ENCODE data around the gene ZSWIM6. TPM values are rescaled to one million over a fixed set of nuclear protein-coding genes. Genes with fewer than 3 reads are reported as not detected.
"Not testable (repeated sequence)": the region's sequence is repeated elsewhere in the genome, so short reads cannot be mapped to it uniquely, and the experiment has no call there.

The ZSWIM6 gene
- total RNA-seq, 2 donors from 2014 or later: 3.2 to 4.9 TPM

DNA sequence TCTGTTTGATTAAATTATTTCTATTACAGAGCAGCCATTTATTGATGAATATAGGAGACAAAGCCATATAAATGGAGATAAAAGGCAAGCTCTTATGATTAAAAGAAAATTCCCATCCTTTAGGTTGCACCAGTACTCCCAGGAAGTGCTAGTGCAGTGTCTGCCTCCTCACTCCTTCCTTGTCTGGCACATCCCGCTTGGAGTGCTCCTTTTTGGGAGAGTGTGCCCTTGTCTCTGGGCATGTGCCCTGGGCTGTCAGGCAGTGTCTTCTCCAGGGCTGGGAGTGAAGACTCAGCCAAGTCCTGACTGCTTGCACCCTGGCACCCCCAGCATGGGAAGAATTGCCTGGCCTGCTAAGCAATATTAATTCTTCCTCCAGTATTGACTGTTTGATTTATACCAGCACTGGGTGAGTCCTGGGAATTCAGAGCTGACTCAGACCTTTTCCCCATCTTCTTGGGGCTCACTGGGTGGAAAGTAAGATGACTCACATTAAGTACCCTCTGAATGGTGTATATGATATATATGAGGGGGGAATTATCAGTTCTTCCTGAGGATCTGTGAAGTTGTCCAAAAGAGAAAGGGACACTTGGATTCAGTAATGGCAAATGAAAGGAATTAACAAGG is 62.1 kb downstream of the ZSWIM6 start:
- Mint-ChIP-seq H3K27ac (no peak overlapping the region), H3K4me3 (no peak overlapping the region), H3K4me1 (peaks cover 11% of the 10 kb centered on the region), H3K9me3 (no peaks in the 10 kb centered on the region), H3K27me3 (no peaks in the 10 kb centered on the region), H3K36me3 (ENCODE audit: low read depth) (peaks cover 8% of the 10 kb centered on the region)
- ATAC-seq (replicated peaks): no peak

DNA sequence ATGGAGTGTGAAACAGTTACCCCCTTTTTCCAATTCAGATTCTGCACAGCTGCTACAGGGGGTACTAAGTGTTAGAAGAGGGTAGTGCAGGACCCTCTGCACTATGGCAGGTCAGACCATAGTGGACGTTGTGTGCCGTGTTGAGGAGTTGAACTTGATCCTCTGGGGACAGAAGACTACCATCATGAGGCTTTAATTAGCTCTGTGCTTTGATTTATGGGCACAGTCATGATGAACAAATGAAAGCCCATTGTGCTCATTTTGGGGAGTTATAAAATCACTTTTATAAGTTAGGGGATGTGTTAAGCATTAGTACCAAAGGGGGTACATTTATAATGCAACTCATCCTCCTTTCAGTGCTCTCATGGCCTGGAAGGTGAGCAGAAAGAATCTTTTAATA is 62.7 kb downstream of the ZSWIM6 start:
- Mint-ChIP-seq H3K9me3 (no peaks in the 10 kb centered on the region), H3K4me3 (no peak overlapping the region), H3K4me1 (peaks cover 11% of the 10 kb centered on the region), H3K36me3 (ENCODE audit: low read depth) (peaks cover 8% of the 10 kb centered on the region), H3K27me3 (no peaks in the 10 kb centered on the region), H3K27ac (no peak overlapping the region)
- ATAC-seq (replicated peaks): no peak

DNA sequence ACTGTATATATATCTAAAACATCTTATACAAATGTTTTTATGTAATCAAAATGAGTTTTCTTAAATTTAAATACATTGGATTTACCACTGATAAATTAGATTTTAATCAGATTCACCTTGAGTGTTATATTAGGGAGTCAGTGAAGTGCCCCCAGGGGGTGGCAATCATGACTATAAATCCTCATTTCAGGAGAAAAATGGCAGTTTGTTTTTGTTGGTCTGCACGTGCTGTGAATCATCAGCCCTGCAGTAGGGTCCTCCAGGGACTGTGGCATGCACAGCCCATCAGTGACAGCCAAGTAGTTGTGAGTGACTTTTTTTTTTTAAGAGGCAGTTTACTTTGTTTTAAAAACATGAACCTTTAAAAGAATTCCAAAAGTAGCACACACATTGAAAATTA is 65.2 kb downstream of the ZSWIM6 start:
- Mint-ChIP-seq H3K36me3 (ENCODE audit: low read depth) (no peaks in the 10 kb centered on the region), H3K27me3 (no peaks in the 10 kb centered on the region), H3K27ac (no peak overlapping the region), H3K4me3 (no peak overlapping the region), H3K9me3 (no peaks in the 10 kb centered on the region), H3K4me1 (peaks cover 19% of the 10 kb centered on the region)
- no peak for ATAC-seq (replicated peaks)

DNA sequence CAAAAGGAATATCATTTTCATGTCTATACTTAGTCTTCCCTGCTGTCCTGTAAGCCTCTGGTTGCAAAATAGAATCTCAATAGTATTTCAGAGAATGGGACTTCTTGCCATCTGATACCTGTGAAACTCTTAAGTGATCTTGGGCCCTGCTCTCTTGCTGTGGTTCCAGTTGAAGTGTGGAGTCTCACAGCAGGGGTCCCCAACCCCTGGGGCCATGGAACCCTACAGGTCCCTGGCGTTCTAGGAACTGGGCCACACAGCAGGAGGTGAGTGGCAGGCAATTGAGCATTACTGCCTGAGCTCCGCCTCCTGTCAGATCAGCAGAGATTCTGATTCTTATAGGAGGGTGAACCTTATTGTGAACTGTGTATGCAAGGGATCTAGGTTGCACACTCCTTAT is 65.9 kb downstream of the ZSWIM6 start:
- Mint-ChIP-seq H3K27me3 (no peaks in the 10 kb centered on the region), H3K36me3 (ENCODE audit: low read depth) (no peaks in the 10 kb centered on the region), H3K4me1 (peaks cover 25% of the 10 kb centered on the region), H3K27ac (no peak overlapping the region), H3K4me3 (no peak overlapping the region), H3K9me3 (no peaks in the 10 kb centered on the region)
- no peak for ATAC-seq (replicated peaks)

DNA sequence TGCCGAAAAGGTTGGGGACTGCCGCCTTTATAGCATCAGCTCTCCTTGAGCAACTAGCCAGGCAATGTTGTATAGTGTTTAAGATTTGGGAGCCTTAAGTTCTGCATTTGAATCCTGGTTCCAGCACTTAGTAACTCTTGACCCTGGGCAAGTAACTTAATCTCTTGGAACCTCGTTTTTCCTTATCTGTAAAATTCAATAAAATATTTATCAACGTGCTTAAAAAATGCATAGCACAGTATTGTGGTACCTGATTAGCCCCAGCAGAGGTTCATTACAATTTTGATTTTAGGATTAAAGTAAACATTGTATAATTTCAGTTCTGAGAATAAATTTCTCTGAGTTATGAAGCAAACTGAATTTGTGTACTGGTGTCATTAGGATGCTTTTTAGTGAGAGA is 66.4 kb downstream of the ZSWIM6 start:
- Mint-ChIP-seq H3K27me3 (no peaks in the 10 kb centered on the region), H3K27ac (no peak overlapping the region)
- ATAC-seq (replicated peaks): no peak

DNA sequence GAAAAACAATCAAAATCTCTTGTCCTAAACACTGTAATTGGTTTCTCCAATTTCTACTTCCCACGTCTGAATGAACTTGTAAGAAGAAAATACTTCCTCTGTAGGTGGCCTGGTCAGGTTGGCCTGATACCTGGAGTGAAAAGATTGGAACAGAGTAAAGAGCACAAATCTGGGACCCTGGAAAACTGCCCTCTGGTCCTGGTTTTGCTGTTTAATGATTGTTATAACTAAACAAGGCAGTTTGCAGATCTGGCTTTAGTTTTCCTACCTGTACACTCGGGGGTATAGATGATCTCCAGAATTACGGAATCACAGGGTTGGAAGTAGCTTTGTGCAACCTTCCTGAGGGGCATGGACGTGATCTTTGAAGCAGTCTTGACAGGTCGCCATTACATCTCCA is 67.6 kb downstream of the ZSWIM6 start:
- Mint-ChIP-seq H3K27me3 (no peaks in the 10 kb centered on the region), H3K36me3 (ENCODE audit: low read depth) (no peaks in the 10 kb centered on the region), H3K9me3 (no peaks in the 10 kb centered on the region), H3K27ac (no peak overlapping the region), H3K4me1 (peaks cover 21% of the 10 kb centered on the region), H3K4me3 (no peak overlapping the region)
- ATAC-seq (replicated peaks): no peak

More for the DNA sequence above, 66.4 kb downstream of the ZSWIM6 start:
- Mint-ChIP-seq H3K4me1 (peaks cover 26% of the 10 kb centered on the region), H3K4me3 (no peak overlapping the region), H3K9me3 (no peaks in the 10 kb centered on the region), H3K36me3 (ENCODE audit: low read depth) (no peaks in the 10 kb centered on the region)

DNA sequence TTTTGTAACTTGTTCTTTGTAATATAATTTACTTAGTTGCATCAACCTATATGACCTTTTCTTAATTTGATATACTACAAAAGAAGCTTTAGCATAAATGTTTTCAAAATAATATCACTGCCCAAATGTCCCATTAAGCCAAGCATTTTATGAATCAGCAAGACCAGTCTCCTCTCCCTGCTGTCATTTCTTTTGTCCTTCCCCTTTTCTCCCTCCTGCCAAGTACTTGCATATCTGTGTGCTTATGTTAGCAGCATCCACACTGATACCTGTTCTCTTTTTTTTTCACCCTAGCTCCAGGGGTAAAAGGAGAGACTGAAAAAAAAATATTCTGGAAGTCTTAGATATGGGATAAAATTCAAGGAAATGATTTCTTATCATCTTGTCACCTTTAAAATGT is 69.7 kb downstream of the ZSWIM6 start:
- H3K27ac Mint-ChIP-seq: no peak overlapping the region
- no peak overlapping the region for H3K4me3 Mint-ChIP-seq
- no peaks in the 10 kb centered on the region for H3K27me3 Mint-ChIP-seq
- peaks cover 21% of the 10 kb centered on the region for H3K4me1 Mint-ChIP-seq
- no peak for ATAC-seq (replicated peaks)
- no peaks in the 10 kb centered on the region for H3K36me3 Mint-ChIP-seq (ENCODE audit: low read depth)
- H3K9me3 Mint-ChIP-seq: no peaks in the 10 kb centered on the region

DNA sequence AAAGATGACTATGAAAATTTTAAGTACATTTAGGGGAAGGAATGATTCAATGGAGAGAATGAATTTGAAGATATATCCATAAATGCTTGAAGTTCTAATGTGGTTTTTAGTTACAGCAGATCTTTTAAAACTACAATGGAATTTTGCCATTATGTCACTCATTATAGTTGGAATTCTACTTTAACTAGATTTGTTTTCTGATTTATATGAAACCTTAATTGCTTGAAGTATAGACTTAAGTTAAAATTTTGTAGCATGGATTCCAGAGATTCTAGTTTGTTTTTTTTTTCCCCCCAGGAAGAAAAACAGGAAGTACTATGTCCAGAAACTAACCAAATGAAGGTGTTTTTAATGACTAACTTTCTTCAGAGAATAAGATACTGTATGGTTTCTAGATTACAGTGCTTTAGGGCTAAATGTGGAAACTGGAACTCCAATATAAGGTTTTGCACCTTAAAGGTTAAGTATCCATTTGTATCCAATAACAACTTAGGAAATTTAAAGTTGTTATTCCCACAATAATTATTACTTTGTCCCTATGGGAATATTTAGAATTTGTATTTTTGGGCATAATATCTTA is 70.3 kb downstream of the ZSWIM6 start:
- Mint-ChIP-seq H3K27ac (no peak overlapping the region), H3K27me3 (no peaks in the 10 kb centered on the region), H3K9me3 (no peaks in the 10 kb centered on the region), H3K36me3 (ENCODE audit: low read depth) (no peaks in the 10 kb centered on the region), H3K4me1 (peaks cover 21% of the 10 kb centered on the region), H3K4me3 (no peak overlapping the region)
- peak; percentile 57 for ATAC-seq (replicated peaks)

DNA sequence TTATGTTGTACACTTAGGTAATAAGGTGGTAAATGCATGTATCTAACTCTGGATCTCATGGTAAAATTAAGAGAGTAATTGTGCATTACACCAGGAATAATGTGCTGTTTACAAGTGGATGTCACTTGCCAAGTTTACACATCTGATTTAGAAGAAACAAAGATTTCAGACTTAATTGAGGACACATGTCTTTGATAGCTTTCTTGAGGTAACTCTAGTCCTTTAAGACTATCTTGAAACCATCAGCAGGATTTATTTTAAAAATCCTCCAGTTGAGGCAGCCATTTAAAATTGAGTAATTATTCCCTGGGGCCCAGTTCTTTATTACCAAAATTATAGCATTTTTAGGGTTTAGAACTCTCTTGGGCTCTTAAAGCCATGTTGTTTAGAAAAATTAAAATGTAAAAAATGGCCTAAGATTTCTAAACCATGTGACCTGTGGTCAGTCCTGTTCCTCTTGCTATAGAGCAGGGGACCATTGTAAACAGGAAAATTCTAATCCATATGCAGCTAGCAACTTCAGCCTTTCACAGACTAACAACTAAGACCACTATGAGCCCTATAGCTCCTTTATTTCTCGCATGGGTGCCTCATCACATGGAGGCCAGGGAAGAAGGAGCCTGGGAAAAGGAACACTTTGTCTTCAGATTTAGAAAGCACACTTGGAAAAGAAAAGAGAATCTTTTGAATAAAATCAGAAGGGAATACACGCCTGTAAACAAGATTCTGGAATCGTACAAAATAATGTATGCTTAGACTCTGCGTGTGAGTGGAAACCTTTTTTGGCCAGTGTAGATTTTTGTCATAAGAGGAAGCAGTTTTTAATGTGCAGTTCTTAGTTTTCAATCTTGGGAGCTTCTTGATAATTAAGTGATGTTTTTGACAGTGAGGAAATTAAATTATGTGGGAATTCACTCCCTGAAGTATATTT is 71.2 kb downstream of the ZSWIM6 start:
- peaks cover 25% of the 10 kb centered on the region for H3K4me1 Mint-ChIP-seq
- H3K9me3 Mint-ChIP-seq: no peaks in the 10 kb centered on the region
- H3K27me3 Mint-ChIP-seq: no peaks in the 10 kb centered on the region
- no peak for ATAC-seq (replicated peaks)
- no peak overlapping the region for H3K4me3 Mint-ChIP-seq
- no peak overlapping the region for H3K27ac Mint-ChIP-seq
- no peaks in the 10 kb centered on the region for H3K36me3 Mint-ChIP-seq (ENCODE audit: low read depth)

DNA sequence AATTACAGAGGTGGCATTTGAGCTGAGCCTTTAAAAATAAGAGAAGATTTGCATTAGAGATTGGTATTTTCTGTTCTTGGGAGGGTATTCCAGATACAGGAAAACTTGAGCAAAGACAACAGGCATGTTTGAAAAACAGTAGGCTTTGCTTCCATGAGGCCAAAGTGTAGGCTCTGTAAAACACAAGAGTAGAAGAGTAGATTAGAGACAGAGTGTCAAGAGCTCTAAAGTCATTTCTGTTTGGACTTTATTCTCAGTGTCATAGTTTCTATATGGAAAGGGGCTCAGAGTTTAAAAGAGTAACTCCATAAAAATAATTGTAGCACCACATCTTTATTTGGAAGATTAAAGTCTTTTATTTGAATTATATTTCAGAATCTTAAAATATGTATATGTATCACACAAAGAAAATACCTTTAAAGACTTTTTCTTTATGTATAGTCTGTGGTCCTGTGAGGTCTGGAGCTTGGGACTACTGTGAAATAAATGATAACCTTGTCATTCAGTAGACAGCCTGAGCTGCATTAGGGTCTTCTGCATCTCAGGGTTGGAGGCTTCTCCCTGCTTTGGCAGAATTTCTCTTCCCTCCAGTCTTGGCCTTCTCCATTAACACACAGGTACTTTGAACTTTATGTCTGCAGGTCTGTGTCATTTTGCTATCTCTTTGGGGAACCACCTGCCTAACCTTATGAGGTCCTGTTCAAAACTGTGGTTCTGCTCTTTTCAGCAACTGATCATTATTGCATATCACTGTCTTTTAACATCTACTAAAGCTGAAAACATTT is 73.6 kb downstream of the ZSWIM6 start:
- Mint-ChIP-seq H3K4me1 (peaks cover 37% of the 10 kb centered on the region), H3K9me3 (no peaks in the 10 kb centered on the region), H3K36me3 (ENCODE audit: low read depth) (peaks cover 5% of the 10 kb centered on the region), H3K27me3 (no peaks in the 10 kb centered on the region), H3K4me3 (no peak overlapping the region), H3K27ac (no peak overlapping the region)
- ATAC-seq (replicated peaks): peak; percentile 20

DNA sequence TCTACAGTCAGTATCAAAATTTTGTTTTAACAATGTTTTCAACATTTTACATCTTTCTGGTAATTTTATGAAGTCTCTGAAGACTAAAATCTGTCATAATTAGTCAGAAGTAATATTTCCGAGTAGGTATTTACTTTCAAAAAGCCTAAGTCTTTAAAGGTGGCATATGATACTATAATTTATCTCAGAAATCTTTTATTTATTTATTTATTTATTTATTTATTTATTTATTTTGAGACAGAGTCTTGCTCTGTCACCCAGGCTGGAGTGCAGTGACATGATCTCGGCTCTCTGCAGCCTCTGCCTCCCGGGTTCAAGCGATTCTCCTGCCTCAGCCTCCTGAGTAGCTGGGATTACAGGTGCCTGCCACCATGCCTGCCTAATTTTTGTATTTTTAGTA is 74.4 kb downstream of the ZSWIM6 start:
- H3K4me1 Mint-ChIP-seq: peaks cover 33% of the 10 kb centered on the region
- not testable (repeated sequence) for H3K27me3 Mint-ChIP-seq; H3K27ac Mint-ChIP-seq; ATAC-seq (replicated peaks); H3K4me3 Mint-ChIP-seq; H3K36me3 Mint-ChIP-seq (ENCODE audit: low read depth); H3K9me3 Mint-ChIP-seq

DNA sequence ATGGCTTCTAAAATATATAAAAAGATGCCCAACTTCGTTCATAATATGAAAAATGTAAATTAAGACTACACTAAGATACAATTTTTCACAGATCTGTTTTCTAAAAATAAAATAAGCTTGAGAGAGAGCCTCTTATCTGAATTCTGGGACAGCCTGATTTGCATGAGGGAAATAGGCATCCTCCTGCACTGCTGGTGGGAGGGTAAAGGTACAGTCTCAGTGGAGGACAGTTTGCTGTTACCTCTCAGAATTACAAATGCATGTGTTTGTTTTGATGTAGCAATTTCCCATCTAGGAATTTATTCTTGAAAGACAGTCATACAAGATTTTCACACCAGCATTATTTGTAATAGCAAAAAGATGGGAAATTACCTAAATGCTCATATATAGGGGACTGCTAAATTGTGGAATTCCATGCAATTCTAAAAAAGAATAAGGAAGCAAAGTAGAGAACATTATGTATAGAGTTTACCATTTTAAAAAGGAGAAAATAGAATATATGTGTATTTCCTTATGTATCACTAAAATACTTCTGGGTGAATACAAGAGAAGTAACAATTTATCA is 75.7 kb downstream of the ZSWIM6 start:
- Mint-ChIP-seq H3K9me3 (no peaks in the 10 kb centered on the region), H3K27ac (peak overlapping the region; percentile 82), H3K4me3 (peak overlapping the region; percentile 69), H3K36me3 (ENCODE audit: low read depth) (peaks cover 5% of the 10 kb centered on the region), H3K4me1 (peaks cover 25% of the 10 kb centered on the region), H3K27me3 (no peaks in the 10 kb centered on the region)
- no peak for ATAC-seq (replicated peaks)

DNA sequence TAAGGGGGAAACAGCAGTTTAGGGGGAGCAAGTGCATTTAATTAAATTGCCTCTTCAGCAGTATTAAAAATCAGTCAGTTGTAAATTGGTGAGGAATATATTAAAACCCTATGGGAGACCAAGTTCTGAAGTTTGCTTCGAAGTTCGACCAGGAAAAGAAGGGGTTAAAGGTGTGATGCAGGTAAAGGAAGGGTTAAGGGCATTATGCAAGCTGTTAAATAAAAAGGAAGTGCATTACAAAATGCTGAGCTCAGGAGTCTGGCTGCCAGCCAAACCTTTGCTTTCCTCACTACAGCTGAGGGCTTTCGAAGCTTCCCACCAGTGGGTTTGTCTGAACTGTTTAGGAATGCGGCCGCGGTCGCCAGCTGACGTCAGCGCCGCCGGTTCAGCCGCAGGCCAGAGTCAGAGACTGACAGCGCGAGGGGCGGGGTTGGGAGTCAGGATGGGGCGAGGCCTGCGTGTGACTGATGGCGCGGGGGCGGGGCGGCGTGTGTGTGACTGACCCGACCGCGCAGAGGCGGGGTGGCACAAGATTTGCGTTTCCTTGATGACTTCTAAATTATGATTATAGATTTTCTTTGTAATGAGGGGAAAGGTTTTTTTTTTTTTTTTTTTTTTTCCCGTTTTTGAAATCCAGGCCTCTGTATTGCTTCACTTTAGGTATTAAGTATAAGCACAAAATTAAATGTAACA is 76.6 kb downstream of the ZSWIM6 start:
- Mint-ChIP-seq H3K4me1 (peaks cover 22% of the 10 kb centered on the region), H3K36me3 (ENCODE audit: low read depth) (peaks cover 5% of the 10 kb centered on the region), H3K27ac (peak overlapping the region; percentile 82), H3K9me3 (no peaks in the 10 kb centered on the region), H3K27me3 (no peaks in the 10 kb centered on the region), H3K4me3 (peak overlapping the region; percentile 69)
- ATAC-seq (replicated peaks): peak; percentile 99
